KMS-11 (cell line): ENCODE measurements around the gene MINDY4B.

ENCODE experiments used
- H2AFZ ChIP-seq: fragments of 200-600 bp; sonication (generic); 2 replicates; pipeline ENCODE4 v1.6.1; 2016; ENCODE audit warnings: antibody characterized with exemption, mixed run types, low read depth
- H3K27ac ChIP-seq: fragments of 200-600 bp; sonication (generic); 2 replicates; pipeline ENCODE4 v1.6.1; 2016; ENCODE audit warnings: mild to moderate bottlenecking, mixed run types
- H3K27me3 ChIP-seq: fragments of 200-600 bp; sonication (generic); 2 replicates; pipeline ENCODE4 v1.6.1; 2017; ENCODE audit warnings: mild to moderate bottlenecking, low read depth, mixed run types, moderate library complexity; ENCODE audit not compliant: insufficient read depth
- H3K36me3 ChIP-seq: fragments of 200-600 bp; sonication (generic); 2 replicates; pipeline ENCODE4 v1.6.1; 2017; ENCODE audit warnings: mild to moderate bottlenecking, mixed run types; ENCODE audit not compliant: insufficient read depth
- H3K4me1 ChIP-seq: fragments of 200-600 bp; sonication (generic); 2 replicates; pipeline ENCODE4 v1.6.1; 2016; ENCODE audit warnings: mild to moderate bottlenecking, low read depth, mixed run types; ENCODE audit not compliant: poor library complexity, severe bottlenecking
- H3K4me2 ChIP-seq: fragments of 200-600 bp; sonication (generic); 2 replicates; pipeline ENCODE4 v1.7.0; 2016; ENCODE audit warnings: mild to moderate bottlenecking, mixed run types
- H3K4me3 ChIP-seq: fragments of 200-600 bp; sonication (generic); IDR thresholded peaks from 2 replicates; pipeline ENCODE4 v1.6.1; 2017; ENCODE audit warnings: low read depth, low read length, mixed read lengths; ENCODE audit not compliant: insufficient read depth
- H3K79me2 ChIP-seq: fragments of 200-600 bp; sonication (generic); 2 replicates; pipeline ENCODE4 v1.6.1; 2016; ENCODE audit warnings: low read depth, mixed run types; ENCODE audit not compliant: insufficient read depth
- H3K9ac ChIP-seq: fragments of 200-600 bp; sonication (generic); 2 replicates; pipeline ENCODE4 v1.6.1; 2016; ENCODE audit warnings: mild to moderate bottlenecking, mixed run types
- H4K20me1 ChIP-seq: fragments of 200-600 bp; sonication (generic); 2 replicates; pipeline ENCODE4 v1.6.1; 2016; ENCODE audit warnings: mild to moderate bottlenecking, mixed run types; ENCODE audit not compliant: insufficient read depth
- TF ChIP-seq, protein P1 (sequence below): fragments of 200-600 bp; sonication (generic); conservative IDR thresholded peaks from 2 replicates; pipeline ENCODE4 v1.6.1; 2017; ENCODE audit warnings: low read depth, mild to moderate bottlenecking, antibody characterized with exemption, low read length, moderate library complexity, mixed read lengths

Gene MINDY4B

DNA sequence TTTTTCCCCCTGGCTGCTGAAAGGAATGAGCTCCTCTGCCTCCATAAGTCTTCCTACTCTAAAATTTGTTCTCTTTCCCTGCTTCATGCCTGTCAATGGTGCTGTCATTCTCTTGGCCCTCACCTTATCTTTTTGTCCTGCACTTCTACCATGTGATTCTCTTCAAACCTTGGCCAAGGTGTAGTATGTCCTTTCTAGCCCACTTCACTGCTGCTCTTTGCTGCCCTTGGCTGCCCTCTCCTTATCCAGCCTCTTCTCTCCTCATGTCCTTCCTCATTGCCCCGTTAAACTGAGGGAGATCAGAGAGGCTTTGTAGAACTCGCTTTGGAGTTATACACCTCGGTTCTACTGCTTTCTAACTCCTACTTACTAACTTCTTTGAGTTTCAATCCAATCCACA lies 19.7 kb downstream of the MINDY4B start:
- Histone ChIP-seq H3K4me1 (no peaks in the 10 kb centered on the region), H2AFZ (no peak overlapping the region), H3K27ac (no peak overlapping the region), H3K9ac (no peak overlapping the region), H3K4me3 (no peak overlapping the region), H3K36me3 (no peaks in the 10 kb centered on the region), H3K4me2 (no peak overlapping the region), H3K79me2 (no peaks in the 10 kb centered on the region), H3K27me3 (no peaks in the 10 kb centered on the region), H4K20me1 (no peaks in the 10 kb centered on the region)
- TF ChIP-seq, protein P1, sequence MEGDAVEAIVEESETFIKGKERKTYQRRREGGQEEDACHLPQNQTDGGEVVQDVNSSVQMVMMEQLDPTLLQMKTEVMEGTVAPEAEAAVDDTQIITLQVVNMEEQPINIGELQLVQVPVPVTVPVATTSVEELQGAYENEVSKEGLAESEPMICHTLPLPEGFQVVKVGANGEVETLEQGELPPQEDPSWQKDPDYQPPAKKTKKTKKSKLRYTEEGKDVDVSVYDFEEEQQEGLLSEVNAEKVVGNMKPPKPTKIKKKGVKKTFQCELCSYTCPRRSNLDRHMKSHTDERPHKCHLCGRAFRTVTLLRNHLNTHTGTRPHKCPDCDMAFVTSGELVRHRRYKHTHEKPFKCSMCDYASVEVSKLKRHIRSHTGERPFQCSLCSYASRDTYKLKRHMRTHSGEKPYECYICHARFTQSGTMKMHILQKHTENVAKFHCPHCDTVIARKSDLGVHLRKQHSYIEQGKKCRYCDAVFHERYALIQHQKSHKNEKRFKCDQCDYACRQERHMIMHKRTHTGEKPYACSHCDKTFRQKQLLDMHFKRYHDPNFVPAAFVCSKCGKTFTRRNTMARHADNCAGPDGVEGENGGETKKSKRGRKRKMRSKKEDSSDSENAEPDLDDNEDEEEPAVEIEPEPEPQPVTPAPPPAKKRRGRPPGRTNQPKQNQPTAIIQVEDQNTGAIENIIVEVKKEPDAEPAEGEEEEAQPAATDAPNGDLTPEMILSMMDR: no peak

DNA sequence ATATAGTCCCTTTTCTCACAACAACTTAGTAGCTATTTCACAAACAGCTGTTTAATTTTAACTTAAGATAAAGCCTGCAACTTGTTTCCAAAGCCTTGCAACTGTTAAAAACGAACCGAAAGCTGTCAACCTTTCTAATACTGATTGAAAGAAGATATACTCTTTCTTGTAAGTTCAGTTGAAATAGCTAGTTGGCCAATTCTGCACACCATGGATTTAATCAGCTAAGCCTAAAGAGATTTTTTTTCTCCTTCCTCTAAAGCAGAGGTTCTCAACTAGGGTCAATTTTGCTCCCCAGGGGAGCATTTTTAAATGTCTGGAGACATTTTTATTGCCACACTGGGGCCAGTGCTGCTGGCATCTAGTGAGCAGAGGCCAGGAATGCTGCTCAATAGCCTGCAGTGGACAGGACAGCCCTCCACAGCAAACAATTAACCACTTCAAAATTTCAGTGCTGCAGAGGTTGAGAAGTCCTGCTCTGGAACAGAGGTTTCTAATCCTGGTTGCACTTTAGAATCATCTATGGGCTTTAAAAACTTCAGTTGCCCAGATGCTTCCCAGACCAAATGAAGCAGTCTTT lies 26.2 kb downstream of the MINDY4B start:
- H3K9ac ChIP-seq: no peak overlapping the region
- H3K4me2 ChIP-seq: no peak overlapping the region
- no peak overlapping the region for H2AFZ ChIP-seq
- no peaks in the 10 kb centered on the region for H3K4me1 ChIP-seq
- H3K36me3 ChIP-seq: no peaks in the 10 kb centered on the region
- no peak overlapping the region for H3K4me3 ChIP-seq
- H3K79me2 ChIP-seq: no peaks in the 10 kb centered on the region
- no peak overlapping the region for H3K27ac ChIP-seq
- TF ChIP-seq, protein P1: no peak
- H3K27me3 ChIP-seq: no peaks in the 10 kb centered on the region
- no peaks in the 10 kb centered on the region for H4K20me1 ChIP-seq

GRCh38 chr3:150878290-150878689 lies 26.9 kb downstream of the MINDY4B start:
- no peaks in the 10 kb centered on the region for H3K36me3 ChIP-seq
- no peaks in the 10 kb centered on the region for H3K79me2 ChIP-seq
- no peak overlapping the region for H3K4me2 ChIP-seq
- no peaks in the 10 kb centered on the region for H3K4me1 ChIP-seq
- no peaks in the 10 kb centered on the region for H4K20me1 ChIP-seq
- H2AFZ ChIP-seq: no peak overlapping the region
- no peak overlapping the region for H3K9ac ChIP-seq
- no peak overlapping the region for H3K4me3 ChIP-seq
- TF ChIP-seq, protein P1: no peak
- H3K27me3 ChIP-seq: no peaks in the 10 kb centered on the region
- no peak overlapping the region for H3K27ac ChIP-seq

- no peak overlapping the region for H3K4me2 ChIP-seq
- H3K79me2 ChIP-seq: no peaks in the 10 kb centered on the region
- H3K36me3 ChIP-seq: no peaks in the 10 kb centered on the region
- no peak overlapping the region for H2AFZ ChIP-seq
- no peak overlapping the region for H3K4me3 ChIP-seq
- TF ChIP-seq, protein P1: no peak
- no peaks in the 10 kb centered on the region for H3K4me1 ChIP-seq
- H4K20me1 ChIP-seq: no peaks in the 10 kb centered on the region
- no peak overlapping the region for H3K27ac ChIP-seq
- no peaks in the 10 kb centered on the region for H3K27me3 ChIP-seq
- no peak overlapping the region for H3K9ac ChIP-seq
These were observed 27.9 kb downstream of the MINDY4B start for GRCh38 chr3:150877303-150877702.
